Smooth muscle cell (in vitro differentiated cells): Measurements from ENCODE around the gene MAGI2. TPM values are rescaled to one million over a fixed set of nuclear protein-coding genes. Genes with fewer than 3 reads are reported as not detected.

Experiments used
- DNase-seq: peaks from one replicate; lab custom pipeline; 2025; ENCODE audit not compliant: unreplicated experiment; lab: John Stamatoyannopoulos, UW
- H2AFZ ChIP-seq: fragments of 200-600 bp; sonication (generic); 2 replicates; pipeline ENCODE4 v1.6.0; 2016; ENCODE audit warnings: antibody characterized with exemption, low read depth, mild to moderate bottlenecking
- H3F3A ChIP-seq: fragments of 200-600 bp; sonication (generic); 2 replicates; pipeline ENCODE4 v1.6.0; 2017; ENCODE audit warnings: antibody characterized with exemption, low read depth
- H3K27ac ChIP-seq: fragments of 200-600 bp; sonication (generic); 2 replicates; pipeline ENCODE4 v1.5.1; 2016; ENCODE audit warnings: low read depth, mild to moderate bottlenecking
- H3K27me3 ChIP-seq: fragments of 200-600 bp; sonication (generic); 2 replicates; pipeline ENCODE4 v1.6.1; 2016; ENCODE audit warnings: low read depth, mild to moderate bottlenecking
- H3K36me3 ChIP-seq: fragments of 200-600 bp; sonication (generic); 2 replicates; pipeline ENCODE4 v1.5.1; 2016; ENCODE audit warnings: low read depth
- H3K4me1 ChIP-seq: fragments of 200-600 bp; sonication (generic); 2 replicates; pipeline ENCODE4 v1.5.1; 2016; ENCODE audit warnings: low read depth
- H3K4me2 ChIP-seq: fragments of 200-600 bp; sonication (generic); 2 replicates; pipeline ENCODE4 v1.6.0; 2016; ENCODE audit warnings: mild to moderate bottlenecking
- H3K4me3 ChIP-seq: fragments of 200-600 bp; sonication (generic); 2 replicates; pipeline ENCODE4 v1.5.1; 2016; ENCODE audit warnings: mild to moderate bottlenecking
- H3K79me2 ChIP-seq: fragments of 200-600 bp; sonication (generic); 2 replicates; pipeline ENCODE4 v1.6.0; 2016; ENCODE audit warnings: low read depth, mild to moderate bottlenecking
- H3K9ac ChIP-seq: fragments of 200-600 bp; sonication (generic); 2 replicates; pipeline ENCODE4 v1.6.0; 2016; ENCODE audit warnings: low read depth
- H3K9me3 ChIP-seq: fragments of 200-600 bp; sonication (generic); replicated peaks from 2 replicates; pipeline ENCODE4 v1.5.1; 2016; ENCODE audit warnings: low read depth
- H4K20me1 ChIP-seq: fragments of 200-600 bp; sonication (generic); 2 replicates; pipeline ENCODE4 v1.6.0; 2016; ENCODE audit warnings: low read depth
- WGBS: methylation state at CpG from one replicate; pipeline ENCODE4 v1.1.7; 2016; ENCODE audit warnings: low lambda C conversion rate; 5-methylcytosine and 5-hydroxymethylcytosine counted together
- polyA plus RNA-seq: library from polyadenylated mRNA; unstranded; fragments of >200 nt; fragmentation: Nextera tagmentation; extraction: Ambion mirVana; gene quantifications from 2 replicates; pipeline ENCODE4 v1.2.1, GENCODE V29; 2016
- total RNA-seq: library from RNA; depleted of rRNA; stranded (reverse); fragments of >200 nt; gene quantifications from 2 replicates; pipeline ENCODE4 v1.2.3, GENCODE V29; 2014
- TF ChIP-seq, protein P1 (sequence below): fragments of 200-600 bp; sonication (generic); IDR thresholded peaks from 2 replicates; pipeline ENCODE4 v1.5.1; 2017; ENCODE audit warnings: borderline replicate concordance, mild to moderate bottlenecking, antibody characterized with exemption; ENCODE audit not compliant: insufficient read depth, poor library complexity, severe bottlenecking

MAGI2 gene
- total and polyA plus RNA-seq, 2 experiments from 2014 or later: 3.4 to 10.7 TPM

DNA sequence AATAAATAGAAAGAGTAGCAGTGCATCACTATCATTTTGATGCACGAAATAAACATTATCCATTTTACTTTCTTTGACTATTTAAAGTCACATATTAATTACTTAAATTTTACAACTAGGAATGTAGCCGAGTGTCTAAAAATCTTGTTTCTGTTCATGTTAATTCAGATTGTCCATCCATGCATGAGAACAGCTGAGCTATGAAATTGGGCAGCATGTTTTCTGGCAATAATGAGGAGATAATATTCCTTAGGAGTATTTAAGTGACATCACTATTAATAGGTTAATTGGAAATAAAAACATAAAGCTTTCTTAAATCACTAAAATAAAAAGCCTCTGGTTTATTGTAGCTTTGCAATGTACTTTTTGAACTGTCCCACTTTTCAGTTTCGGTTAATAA, 1361.1 kb downstream of the MAGI2 start:
- Histone ChIP-seq H3K4me3 (no peak overlapping the region), H3K27me3 (no peaks in the 10 kb centered on the region), H3K4me2 (no peak overlapping the region), H3K9me3 (no peaks in the 10 kb centered on the region), H3F3A (no peaks in the 10 kb centered on the region), H3K4me1 (no peaks in the 10 kb centered on the region), H4K20me1 (no peaks in the 10 kb centered on the region), H3K9ac (no peak overlapping the region), H3K27ac (no peak overlapping the region), H3K79me2 (no peaks in the 10 kb centered on the region), H3K36me3 (no peaks in the 10 kb centered on the region), H2AFZ (no peak overlapping the region)
- TF ChIP-seq, protein P1, sequence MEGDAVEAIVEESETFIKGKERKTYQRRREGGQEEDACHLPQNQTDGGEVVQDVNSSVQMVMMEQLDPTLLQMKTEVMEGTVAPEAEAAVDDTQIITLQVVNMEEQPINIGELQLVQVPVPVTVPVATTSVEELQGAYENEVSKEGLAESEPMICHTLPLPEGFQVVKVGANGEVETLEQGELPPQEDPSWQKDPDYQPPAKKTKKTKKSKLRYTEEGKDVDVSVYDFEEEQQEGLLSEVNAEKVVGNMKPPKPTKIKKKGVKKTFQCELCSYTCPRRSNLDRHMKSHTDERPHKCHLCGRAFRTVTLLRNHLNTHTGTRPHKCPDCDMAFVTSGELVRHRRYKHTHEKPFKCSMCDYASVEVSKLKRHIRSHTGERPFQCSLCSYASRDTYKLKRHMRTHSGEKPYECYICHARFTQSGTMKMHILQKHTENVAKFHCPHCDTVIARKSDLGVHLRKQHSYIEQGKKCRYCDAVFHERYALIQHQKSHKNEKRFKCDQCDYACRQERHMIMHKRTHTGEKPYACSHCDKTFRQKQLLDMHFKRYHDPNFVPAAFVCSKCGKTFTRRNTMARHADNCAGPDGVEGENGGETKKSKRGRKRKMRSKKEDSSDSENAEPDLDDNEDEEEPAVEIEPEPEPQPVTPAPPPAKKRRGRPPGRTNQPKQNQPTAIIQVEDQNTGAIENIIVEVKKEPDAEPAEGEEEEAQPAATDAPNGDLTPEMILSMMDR: no peak
- DNase-seq: no peak
- WGBS: 91% methylated on average over 3 of the region's 3 CpGs

DNA sequence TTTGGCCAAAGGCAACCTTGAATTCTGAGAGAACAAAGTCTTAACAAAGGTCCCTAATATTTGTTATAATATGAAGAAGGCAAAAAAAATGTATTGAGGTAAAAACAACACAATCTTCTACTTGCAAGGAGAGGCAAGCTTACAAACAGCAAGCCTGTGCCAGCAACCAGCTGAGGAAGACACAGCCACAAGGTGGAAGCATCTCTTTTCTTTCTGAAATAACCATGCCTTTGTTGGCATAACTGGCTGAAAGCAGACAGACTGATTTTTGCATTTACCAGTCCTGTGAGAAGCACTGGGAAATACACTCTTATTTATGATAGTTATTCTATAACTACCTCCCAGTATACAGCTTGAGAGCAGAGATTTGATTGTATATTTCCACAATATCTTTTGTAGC, 1362.9 kb downstream of the MAGI2 start:
- no peaks in the 10 kb centered on the region for H4K20me1 ChIP-seq
- no peak for DNase-seq
- no peaks in the 10 kb centered on the region for H3K36me3 ChIP-seq
- H3K9me3 ChIP-seq: no peaks in the 10 kb centered on the region
- H3F3A ChIP-seq: no peaks in the 10 kb centered on the region
- H3K79me2 ChIP-seq: no peaks in the 10 kb centered on the region
- no peaks in the 10 kb centered on the region for H3K4me1 ChIP-seq
- no peak overlapping the region for H3K4me2 ChIP-seq
- TF ChIP-seq, protein P1: no peak
- no peak overlapping the region for H2AFZ ChIP-seq
- no peak overlapping the region for H3K9ac ChIP-seq
- H3K27ac ChIP-seq: no peak overlapping the region
- no peaks in the 10 kb centered on the region for H3K27me3 ChIP-seq
- no peak overlapping the region for H3K4me3 ChIP-seq

DNA sequence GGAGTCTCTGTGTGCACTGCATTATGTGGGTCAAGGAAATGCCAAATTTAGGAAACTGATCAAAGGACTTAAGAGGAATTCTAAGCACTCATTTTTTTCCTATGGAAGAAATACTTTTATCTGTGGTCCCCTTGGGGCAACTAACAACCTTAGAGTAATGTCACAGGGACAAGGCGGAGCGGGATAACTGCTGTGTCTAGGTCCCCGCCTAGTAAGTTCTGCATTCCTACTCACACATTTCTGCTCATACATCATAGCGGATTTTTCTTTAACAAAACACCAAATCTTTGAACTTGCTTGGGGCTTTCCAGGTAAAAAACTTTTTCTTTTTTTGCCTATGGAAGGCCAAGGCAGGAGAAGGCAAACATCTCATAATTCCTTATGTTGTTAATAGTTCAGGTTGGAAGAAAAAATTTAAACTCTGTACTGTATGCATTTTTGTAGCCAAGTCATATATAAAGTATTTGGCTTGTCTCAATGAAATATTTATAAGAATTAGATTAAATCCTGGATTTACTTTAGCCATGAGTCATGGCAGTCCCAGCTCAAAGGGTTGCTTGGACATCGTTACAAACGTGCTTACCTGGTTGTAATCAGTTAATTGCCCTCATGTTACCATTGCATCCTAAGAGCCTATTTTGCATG, 1369.9 kb downstream of the MAGI2 start:
- TF ChIP-seq, protein P1: no peak
- H3F3A ChIP-seq: no peaks in the 10 kb centered on the region
- no peak overlapping the region for H3K4me3 ChIP-seq
- H3K9ac ChIP-seq: no peak overlapping the region
- H4K20me1 ChIP-seq: no peaks in the 10 kb centered on the region
- H3K4me2 ChIP-seq: peak overlapping the region; percentile 24
- H2AFZ ChIP-seq: no peak overlapping the region
- no peak overlapping the region for H3K27ac ChIP-seq
- H3K27me3 ChIP-seq: no peaks in the 10 kb centered on the region
- 73% methylated on average over 6 of the region's 6 CpGs for WGBS
- no peaks in the 10 kb centered on the region for H3K79me2 ChIP-seq
- DNase-seq: no peak
- peaks cover 5% of the 10 kb centered on the region for H3K4me1 ChIP-seq
- H3K36me3 ChIP-seq: no peaks in the 10 kb centered on the region
- no peaks in the 10 kb centered on the region for H3K9me3 ChIP-seq

DNA sequence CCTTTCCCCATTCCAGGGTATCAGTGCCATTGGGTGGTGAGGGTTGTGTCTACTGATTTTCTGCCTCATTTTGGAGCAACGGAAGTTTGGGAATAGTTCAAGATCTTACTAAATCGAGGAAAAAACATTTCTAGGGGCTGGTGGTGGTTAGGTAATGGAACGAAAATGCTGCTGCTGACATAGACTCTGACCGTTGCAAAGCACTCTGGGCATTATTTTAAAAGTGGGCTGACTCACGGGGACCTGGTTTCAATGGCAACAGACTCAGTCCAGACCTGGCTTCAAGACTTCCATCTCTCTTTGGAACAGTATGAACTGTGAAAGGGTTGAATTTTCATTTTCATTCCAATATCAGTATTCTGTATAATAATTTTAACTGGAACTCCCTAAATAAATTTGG, 1370.9 kb downstream of the MAGI2 start:
- H3F3A ChIP-seq: no peaks in the 10 kb centered on the region
- no peak overlapping the region for H3K27ac ChIP-seq
- 88% methylated on average over 5 of the region's 5 CpGs for WGBS
- no peaks in the 10 kb centered on the region for H4K20me1 ChIP-seq
- no peak overlapping the region for H2AFZ ChIP-seq
- H3K36me3 ChIP-seq: no peaks in the 10 kb centered on the region
- DNase-seq: no peak
- H3K4me2 ChIP-seq: no peak overlapping the region
- no peaks in the 10 kb centered on the region for H3K9me3 ChIP-seq
- H3K79me2 ChIP-seq: no peaks in the 10 kb centered on the region
- no peak overlapping the region for H3K9ac ChIP-seq
- no peak overlapping the region for H3K4me3 ChIP-seq
- no peaks in the 10 kb centered on the region for H3K27me3 ChIP-seq
- TF ChIP-seq, protein P1: no peak
- H3K4me1 ChIP-seq: peaks cover 5% of the 10 kb centered on the region
